H9 (cell line): ENCODE results near the gene COX7A2L. TPM values are rescaled to one million over a fixed set of nuclear protein-coding genes. Genes with fewer than 3 reads are reported as not detected.

Source experiments
- DNase-seq: peaks from one replicate; pipeline ENCODE4 v3.0.0-alpha.2; 2017
- H2AFZ ChIP-seq: one replicate; pipeline ENCODE4 v1.6.1; 2013; ENCODE audit warnings: mild to moderate bottlenecking, low read length, control low read depth, moderate library complexity
- H2AK5ac ChIP-seq: 2 replicates; pipeline ENCODE4 v1.6.1; 2013; ENCODE audit warnings: low read length, control low read depth, mixed read lengths; ENCODE audit not compliant: insufficient read length
- H2BK120ac ChIP-seq: one replicate; pipeline ENCODE4 v1.6.1; 2013; ENCODE audit warnings: low read depth, mild to moderate bottlenecking, low read length, control low read depth, inconsistent platforms; ENCODE audit not compliant: poor library complexity, severe bottlenecking
- H2BK12ac ChIP-seq: 2 replicates; pipeline ENCODE4 v1.6.1; 2013; ENCODE audit warnings: low read length, control low read depth, mixed read lengths, low read depth; ENCODE audit not compliant: insufficient read length
- H2BK15ac ChIP-seq: 2 replicates; pipeline ENCODE4 v1.6.1; 2013; ENCODE audit warnings: low read depth, low read length, control low read depth
- H2BK20ac ChIP-seq: one replicate; pipeline ENCODE4 v1.6.1; 2013; ENCODE audit warnings: low read depth, mild to moderate bottlenecking, low read length, control low read depth, inconsistent platforms; ENCODE audit not compliant: poor library complexity, severe bottlenecking
- H2BK5ac ChIP-seq: 2 replicates; pipeline ENCODE4 v1.6.1; 2013; ENCODE audit warnings: low read length, control low read depth, mixed read lengths; ENCODE audit not compliant: insufficient read length
- H3K14ac ChIP-seq: 2 replicates; pipeline ENCODE4 v1.6.1; 2013; ENCODE audit warnings: low read length, control low read depth; ENCODE audit not compliant: insufficient read depth
- H3K18ac ChIP-seq: 2 replicates; pipeline ENCODE4 v1.6.1; 2013; ENCODE audit warnings: low read depth, mild to moderate bottlenecking, mixed read lengths, low read length, control low read depth; ENCODE audit not compliant: insufficient read length
- H3K23ac ChIP-seq: 2 replicates; pipeline ENCODE4 v1.6.1; 2013; ENCODE audit warnings: low read length, control low read depth, mixed read lengths, low read depth; ENCODE audit not compliant: insufficient read length
- H3K23me2 ChIP-seq: 2 replicates; pipeline ENCODE4 v1.6.1; 2013; ENCODE audit warnings: low read depth, mild to moderate bottlenecking, mixed read lengths, low read length, control low read depth; ENCODE audit not compliant: insufficient read length, poor library complexity, severe bottlenecking
- H3K27ac ChIP-seq: 2 replicates; pipeline ENCODE4 v1.5.1; 2013; ENCODE audit warnings: low read length, control low read depth, mixed read lengths, low read depth; ENCODE audit not compliant: insufficient read length
- H3K27me3 ChIP-seq: 2 replicates; pipeline ENCODE4 v1.6.1; 2013; ENCODE audit warnings: low read length, control low read depth, inconsistent platforms; ENCODE audit not compliant: insufficient read depth
- H3K4ac ChIP-seq: 2 replicates; pipeline ENCODE4 v1.6.1; 2013; ENCODE audit warnings: low read depth, mild to moderate bottlenecking, control low read depth, inconsistent platforms, low read length, moderate library complexity
- H3K4me1 ChIP-seq: 2 replicates; pipeline ENCODE4 v1.6.1; 2013; ENCODE audit warnings: low read length, control low read depth, inconsistent platforms; ENCODE audit not compliant: insufficient read depth
- H3K4me2 ChIP-seq: 2 replicates; pipeline ENCODE4 v1.6.1; 2013; ENCODE audit warnings: low read length, control low read depth, mixed read lengths; ENCODE audit not compliant: insufficient read length, insufficient read depth
- H3K56ac ChIP-seq: 2 replicates; pipeline ENCODE4 v1.6.1; 2013; ENCODE audit warnings: low read depth, mild to moderate bottlenecking, mixed read lengths, low read length, control low read depth; ENCODE audit not compliant: insufficient read length
- H3K79me1 ChIP-seq: 2 replicates; pipeline ENCODE4 v1.6.1; 2013; ENCODE audit warnings: low read depth, mild to moderate bottlenecking, moderate library complexity, low read length, control low read depth, inconsistent platforms; ENCODE audit not compliant: insufficient read depth, poor library complexity, severe bottlenecking
- H3K79me2 ChIP-seq: 2 replicates; pipeline ENCODE4 v1.6.1; 2013; ENCODE audit warnings: low read length, control low read depth, inconsistent platforms; ENCODE audit not compliant: insufficient read depth
- H3K9ac ChIP-seq: 2 replicates; pipeline ENCODE4 v1.6.1; 2013; ENCODE audit warnings: low read length, control low read depth, mixed read lengths; ENCODE audit not compliant: insufficient read length; ENCODE audit errors: extremely low read depth
- H3K9me3 ChIP-seq: one replicate; pipeline ENCODE4 v1.6.1; 2013; ENCODE audit warnings: low read depth, low read length, inconsistent platforms; ENCODE audit not compliant: control insufficient read depth
- H3T11ph ChIP-seq: one replicate; pipeline ENCODE4 v1.6.1; 2013; ENCODE audit warnings: mild to moderate bottlenecking, low read length, control low read depth, inconsistent platforms
- H4K20me1 ChIP-seq: one replicate; pipeline ENCODE4 v1.6.1; 2013; ENCODE audit not compliant: control insufficient read depth, insufficient read length, insufficient read depth
- H4K5ac ChIP-seq: 2 replicates; pipeline ENCODE4 v1.6.1; 2013; ENCODE audit warnings: low read depth, mild to moderate bottlenecking, mixed read lengths, low read length, control low read depth; ENCODE audit not compliant: insufficient read length
- H4K8ac ChIP-seq: replicated peaks from 2 replicates; pipeline ENCODE4 v1.6.1; 2013; ENCODE audit warnings: low read length, control low read depth, mixed read lengths, low read depth; ENCODE audit not compliant: insufficient read length
- H4K91ac ChIP-seq: 2 replicates; pipeline ENCODE4 v1.6.1; 2013; ENCODE audit warnings: low read depth, mild to moderate bottlenecking, moderate library complexity, mixed read lengths, low read length, control low read depth; ENCODE audit not compliant: insufficient read length
- H3K27ac Mint-ChIP-seq, 3 experiments: 2 replicates in 2 of 3; 3 replicates in 1 of 3; pipeline ENCODE4 v1.8.0; 2020 to 2021; ENCODE audit warnings: mixed read lengths in 3 of 3, mild to moderate bottlenecking in 1 of 3, moderate library complexity in 1 of 3
- H3K27me3 Mint-ChIP-seq: 2 replicates; pipeline ENCODE4 v1.8.0; 2021; ENCODE audit warnings: low read depth, mild to moderate bottlenecking, moderate library complexity, mixed read lengths
- H3K36me3 Mint-ChIP-seq, 3 experiments: 2 replicates in 2 of 3; 3 replicates in 1 of 3; pipeline ENCODE4 v1.8.0; 2020 to 2021; ENCODE audit warnings: low read depth in 3 of 3, mixed read lengths in 3 of 3; ENCODE audit not compliant: insufficient read depth in 1 of 3
- H3K4me1 Mint-ChIP-seq, 2 experiments: 2 replicates each; pipeline ENCODE4 v1.8.0; 2020; ENCODE audit warnings: mixed read lengths in 2 of 2
- H3K4me3 Mint-ChIP-seq, 2 experiments: 2 replicates in 1 of 2; 3 replicates in 1 of 2; pipeline ENCODE4 v1.8.0; 2020 to 2021; ENCODE audit warnings: mild to moderate bottlenecking in 2 of 2, mixed read lengths in 2 of 2, moderate library complexity in 1 of 2
- H3K9me3 Mint-ChIP-seq, 2 experiments: 2 replicates in 1 of 2; 3 replicates in 1 of 2; pipeline ENCODE4 v1.8.0; 2020; ENCODE audit warnings: mild to moderate bottlenecking in 2 of 2, mixed read lengths in 2 of 2, moderate library complexity in 1 of 2
- WGBS: extraction: QIAGEN DNeasy Blood & Tissue Kit; methylation state at CpG from one replicate; pipeline ENCODE4 v1.1.7; 2013; ENCODE audit warnings: missing lambda C conversion rate, low lambda C conversion rate, mixed read lengths; ENCODE audit not compliant: insufficient read length; ENCODE audit errors: extremely low coverage; 5-methylcytosine and 5-hydroxymethylcytosine counted together
- long read RNA-seq: library from polyadenylated mRNA; unstranded; transcript quantifications from one replicate; pipeline ENCODE4 v2.0.0, GENCODE V29; 2020
- total RNA-seq: library from RNA; stranded (reverse); gene quantifications from 2 replicates; pipeline ENCODE4 v1.2.1, GENCODE V29; 2021
- TF ChIP-seq, protein P1 (sequence below): fragments of 200-600 bp; sonication (generic); conservative IDR thresholded peaks from 3 replicates; pipeline ENCODE4 v1.8.0; 2021; ENCODE audit warnings: antibody characterized with exemption, mild to moderate bottlenecking

The COX7A2L gene, protein sequence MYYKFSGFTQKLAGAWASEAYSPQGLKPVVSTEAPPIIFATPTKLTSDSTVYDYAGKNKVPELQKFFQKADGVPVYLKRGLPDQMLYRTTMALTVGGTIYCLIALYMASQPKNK
- total RNA-seq = 102 and 103 TPM in 2 replicates
- long read RNA-seq, transcript COX7A2L-201 (3 exons, 1,112 nt) = major isoform, 559 of 569 reads
- long read RNA-seq, partial matches to known transcripts = 1 of 569 reads
- long read RNA-seq, other reads (novel, unspliced or antisense) = 8 of 569 reads

DNA sequence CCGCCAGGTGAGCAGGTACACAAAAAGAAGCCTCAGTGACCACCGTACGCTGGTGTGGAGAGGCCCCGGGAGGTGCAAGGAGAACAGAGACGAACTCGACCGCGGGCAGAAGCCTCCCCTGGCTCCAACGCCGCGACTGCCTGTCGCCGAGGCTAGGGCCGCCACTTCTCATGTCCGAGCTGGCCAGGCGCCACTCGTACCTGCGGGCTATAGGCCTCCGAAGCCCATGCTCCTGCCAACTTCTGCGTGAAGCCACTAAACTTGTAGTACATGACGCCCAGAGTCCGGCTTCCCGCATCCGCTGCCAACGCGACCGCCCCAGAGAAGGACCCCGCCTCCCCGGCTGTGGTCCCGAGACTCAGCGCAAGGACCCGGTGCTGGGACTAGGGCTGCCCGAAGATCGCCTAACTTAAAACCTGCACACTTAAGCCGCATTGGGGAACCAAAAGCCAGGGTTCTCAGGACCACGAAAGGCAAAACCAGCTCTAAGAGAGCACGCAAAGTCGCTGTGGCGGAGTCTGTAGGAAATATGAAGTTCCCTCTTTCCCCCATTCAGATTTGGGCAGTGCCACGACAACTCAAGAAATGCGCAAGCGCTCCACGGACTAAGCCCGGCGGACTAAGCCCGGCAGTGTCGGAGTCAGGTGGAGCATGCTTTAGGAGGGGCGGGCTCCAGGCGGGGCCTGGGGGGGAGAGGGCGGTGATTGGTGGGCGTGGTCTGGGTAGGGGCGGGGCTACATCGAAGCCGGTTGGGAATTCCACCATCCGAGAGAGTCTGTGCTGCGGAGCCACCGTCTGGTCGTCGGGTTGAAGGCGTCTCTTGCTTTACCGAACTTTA, at the start of gene COX7A2L:
Gene COX7A2L, minus strand, starts transcription at position 328 of the 838 bp plus-strand sequence. Its CDS starts 56 bp downstream, at position 272.
- H3K79me2 ChIP-seq = peaks cover 37% of the 10 kb centered on the region; the same call in 1 of the 2 replicates
- H3K27ac ChIP-seq = peak within 1 kb of the TSS; percentile 95
- no peak within 1 kb of the TSS for H4K91ac ChIP-seq

More for the DNA sequence above, at the start of gene COX7A2L:
- H2AFZ ChIP-seq = peak within 1 kb of the TSS; percentile 100
- H3K4me1 Mint-ChIP-seq = peaks cover 25 to 28% of the 10 kb centered on the region in 2 experiments
- H2BK5ac ChIP-seq = peak within 1 kb of the TSS; percentile 100
- no peaks in the 10 kb centered on the region for H3K9me3 ChIP-seq
- peak; percentile 97 for DNase-seq
- H3K56ac ChIP-seq = peak within 1 kb of the TSS; percentile 97
- no peak within 1 kb of the TSS for H3K23ac ChIP-seq
- H3K27me3 Mint-ChIP-seq = no peaks in the 10 kb centered on the region
- H2BK120ac ChIP-seq = no peak within 1 kb of the TSS
- no peak within 1 kb of the TSS for H2AK5ac ChIP-seq
- H3K18ac ChIP-seq = peak within 1 kb of the TSS; percentile 100
- peak within 1 kb of the TSS; percentile 99 to 100 (median 100) for H3K27ac Mint-ChIP-seq
- TF ChIP-seq, protein P1, sequence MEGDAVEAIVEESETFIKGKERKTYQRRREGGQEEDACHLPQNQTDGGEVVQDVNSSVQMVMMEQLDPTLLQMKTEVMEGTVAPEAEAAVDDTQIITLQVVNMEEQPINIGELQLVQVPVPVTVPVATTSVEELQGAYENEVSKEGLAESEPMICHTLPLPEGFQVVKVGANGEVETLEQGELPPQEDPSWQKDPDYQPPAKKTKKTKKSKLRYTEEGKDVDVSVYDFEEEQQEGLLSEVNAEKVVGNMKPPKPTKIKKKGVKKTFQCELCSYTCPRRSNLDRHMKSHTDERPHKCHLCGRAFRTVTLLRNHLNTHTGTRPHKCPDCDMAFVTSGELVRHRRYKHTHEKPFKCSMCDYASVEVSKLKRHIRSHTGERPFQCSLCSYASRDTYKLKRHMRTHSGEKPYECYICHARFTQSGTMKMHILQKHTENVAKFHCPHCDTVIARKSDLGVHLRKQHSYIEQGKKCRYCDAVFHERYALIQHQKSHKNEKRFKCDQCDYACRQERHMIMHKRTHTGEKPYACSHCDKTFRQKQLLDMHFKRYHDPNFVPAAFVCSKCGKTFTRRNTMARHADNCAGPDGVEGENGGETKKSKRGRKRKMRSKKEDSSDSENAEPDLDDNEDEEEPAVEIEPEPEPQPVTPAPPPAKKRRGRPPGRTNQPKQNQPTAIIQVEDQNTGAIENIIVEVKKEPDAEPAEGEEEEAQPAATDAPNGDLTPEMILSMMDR = peak; percentile 34; the same call in 1 of the 3 replicates
- H3K27me3 ChIP-seq = no peaks in the 10 kb centered on the region
- H3K4me1 ChIP-seq = 0 out of 2 replicates have a peak, but pooled peaks cover 2% of the 10 kb centered on the region
- H3K4ac ChIP-seq = no peak within 1 kb of the TSS; the same call in 1 of the 2 replicates
- H3T11ph ChIP-seq = no peak within 1 kb of the TSS
- no CpG with 5 or more reads among the region's 61 CpGs for WGBS
- peak within 1 kb of the TSS; percentile 100 for H4K5ac ChIP-seq
- H3K4me2 ChIP-seq = peak within 1 kb of the TSS; percentile 96
- H4K20me1 ChIP-seq = no peaks in the 10 kb centered on the region
- H3K4me3 Mint-ChIP-seq = peak within 1 kb of the TSS; percentile 94
- peak within 1 kb of the TSS; percentile 97; the same call in 1 of the 2 replicates for H2BK15ac ChIP-seq
- peaks cover 23% of the 10 kb centered on the region for H3K23me2 ChIP-seq
- no peaks in the 10 kb centered on the region for H3K9me3 Mint-ChIP-seq
- no peak within 1 kb of the TSS for H2BK12ac ChIP-seq
- peaks cover 11% of the 10 kb centered on the region for H3K79me1 ChIP-seq
- H3K14ac ChIP-seq = peak within 1 kb of the TSS; percentile 100
- peak within 1 kb of the TSS; percentile 99 for H3K9ac ChIP-seq
- H2BK20ac ChIP-seq = no peak within 1 kb of the TSS
- peaks cover 0 to 3% (median 0%) of the 10 kb centered on the region in 3 experiments; a peak in 1 of 7 replicates for H3K36me3 Mint-ChIP-seq
- H4K8ac ChIP-seq = peak within 1 kb of the TSS; percentile 98
